ENCODE results near the gene SKI. TPM values are rescaled to one million over a fixed set of nuclear protein-coding genes. Genes with fewer than 3 reads are reported as not detected.

SKI gene
- total and polyA plus RNA-seq, 2 of the 8 experiments (the other 6 are each of a cell fraction or from before 2014, with no cell fraction given): 8.3 to 87.6 TPM

DNA sequence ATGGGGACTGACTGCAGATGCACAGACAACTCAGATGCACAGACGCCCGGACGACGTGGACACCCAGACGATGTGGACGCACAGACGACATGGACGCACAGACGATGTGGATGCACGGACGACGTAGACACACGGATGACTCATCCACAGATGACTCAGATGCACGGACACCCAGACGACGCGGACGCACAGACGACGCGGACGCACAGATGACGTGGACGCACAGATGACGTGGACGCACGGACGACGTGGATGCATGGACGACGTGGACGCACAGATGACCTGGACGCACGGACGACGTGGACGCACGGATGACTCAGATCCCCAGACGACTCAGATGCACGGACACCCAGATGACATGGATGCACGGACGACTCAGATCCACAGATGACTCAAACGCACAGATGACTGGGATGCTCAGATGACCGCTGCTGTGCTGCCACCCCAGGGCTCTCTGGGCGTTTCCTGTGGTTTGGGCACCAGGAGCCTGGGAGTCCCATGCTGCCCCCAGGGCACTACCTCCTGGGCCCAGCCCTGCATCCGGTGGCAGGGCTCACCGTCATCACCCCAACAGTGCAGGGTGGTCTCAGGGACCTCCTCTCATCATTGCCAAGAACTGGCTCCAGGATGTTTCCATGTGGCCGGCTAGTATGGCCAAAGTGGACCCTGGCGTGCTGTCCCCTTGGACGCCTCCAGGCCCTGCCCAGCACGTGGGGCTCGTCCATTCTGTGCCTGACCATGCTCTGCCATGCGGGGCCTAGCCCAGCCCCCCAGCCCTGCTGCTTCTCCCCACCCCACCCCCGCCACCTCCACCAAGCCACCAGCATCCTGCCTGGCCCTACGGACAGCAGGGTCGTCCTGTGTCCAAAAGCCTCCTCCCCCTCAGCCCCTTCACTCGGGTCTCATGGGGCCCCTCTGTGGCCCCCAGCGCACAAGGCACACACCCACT is 47.5 kb upstream of the SKI start:
- Histone ChIP-seq H2AFZ (ENCODE audit: low read length) (no peak overlapping the region), H3K4ac (replicated peaks; ENCODE audit: insufficient read length, low read depth, low read length) (no peak overlapping the region), H4K8ac (ENCODE audit: extremely low read depth, insufficient read depth, low read length) (peak overlapping the region; percentile 68; the same call in 1 of the 2 replicates), H3K27ac (ENCODE audit: low read depth, low read length) (no peak overlapping the region), H3K9me3 (ENCODE audit: insufficient read depth in 2 of 2, low read depth in 1 of 2, low read length in 1 of 2) (no peaks in the 10 kb centered on the region), H2BK5ac (ENCODE audit: low read depth, low read length) (no peak overlapping the region; the same call in 1 of the 2 replicates), H3K79me2 (ENCODE audit: control insufficient read depth in 1 of 2, insufficient read depth in 2 of 2, low read length in 2 of 2) (no peaks in the 10 kb centered on the region), H3K56ac (replicated peaks; ENCODE audit: insufficient read length, low read depth, low read length) (no peak overlapping the region), H3K23me2 (ENCODE audit: low read depth, low read length) (peaks cover 2% of the 10 kb centered on the region; the same call in 1 of the 2 replicates), H2AK5ac (ENCODE audit: low read depth, low read length) (no peak overlapping the region), H3K23ac (ENCODE audit: insufficient read length) (no peak overlapping the region), H3K4me3 (ENCODE audit: extremely low read depth in 1 of 4, insufficient read depth in 2 of 4, low read depth in 3 of 4, low read length in 4 of 4) (no peak overlapping the region), H2BK20ac (ENCODE audit: low read length) (no peak overlapping the region), H4K5ac (ENCODE audit: insufficient read length, low read depth, low read length) (no peak overlapping the region), H3K4me1 (replicated peaks in 1 of 4; ENCODE audit: control insufficient read depth in 3 of 4, insufficient read depth in 4 of 4, low read length in 3 of 4) (no peaks in the 10 kb centered on the region; a peak in 1 of 7 replicates), H2BK15ac (ENCODE audit: low read length) (no peak overlapping the region), H3K4me2 (ENCODE audit: insufficient read depth in 1 of 2, low read depth in 2 of 2, low read length in 2 of 2) (no peak overlapping the region), H2BK12ac (ENCODE audit: low read depth, low read length) (no peak overlapping the region), H2BK120ac (replicated peaks; ENCODE audit: low read depth, low read length) (no peak overlapping the region), H4K20me1 (replicated peaks in 1 of 2; ENCODE audit: control insufficient read depth in 1 of 2, insufficient read depth in 2 of 2, low read length in 2 of 2) (peaks cover 0 to 8% of the 10 kb centered on the region in 2 experiments), H3K27me3 (replicated peaks in 1 of 4; ENCODE audit: control insufficient read depth in 3 of 4, extremely low read depth in 1 of 4, insufficient read depth in 3 of 4, low read length in 3 of 4) (no peaks in the 10 kb centered on the region), H3K18ac (ENCODE audit: extremely low read depth, low read length) (no peak overlapping the region), H3K14ac (ENCODE audit: insufficient read length) (no peak overlapping the region), H3K79me1 (ENCODE audit: low read depth, low read length) (no peaks in the 10 kb centered on the region), H4K91ac (replicated peaks; ENCODE audit: insufficient read length, low read length) (no peak overlapping the region), H3K36me3 (ENCODE audit: control insufficient read depth in 2 of 4, insufficient read depth in 4 of 4, low read length in 3 of 4) (peaks cover 0 to 14% (median 7%) of the 10 kb centered on the region in 4 experiments; a peak in 5 of 8 replicates), H3K9ac (replicated peaks in 1 of 4; ENCODE audit: extremely low read depth in 1 of 4, low read depth in 3 of 4, low read length in 3 of 4) (no peak overlapping the region)
- TF ChIP-seq SIX5 (IDR thresholded peaks at IDR 0.05; ENCODE audit: low read depth, low read length) (no peak), RNF2 (IDR thresholded peaks at IDR 0.05; ENCODE audit: borderline replicate concordance, low read depth, low read length, missing control alignments, poor library complexity, severe bottlenecking) (no peak)
- WGBS, 2 experiments (ENCODE audit: extremely low coverage in 1 of 2, insufficient coverage in 1 of 2, insufficient read length in 1 of 2, insufficient replicate concordance in 2 of 2, low coverage in 1 of 2, low lambda C conversion rate in 2 of 2, missing lambda C conversion rate in 1 of 2): 96% methylated on average over 52 of the region's 58 CpGs; no CpG with 5 or more reads in 1 of the 2 experiments
- FAIRE-seq (no peak), DNase-seq (ENCODE audit: low read depth in 1 of 2, low spot score in 2 of 2) (no peak)
- POLR2A ChIA-PET (ENCODE audit: partially characterized antibody): interaction anchor here (1.1 kb wide), 1 partner anchor 7 kb away, joined by 3 read pairs; no protein-coding TSS in a partner anchor
- CTCF ChIA-PET (ENCODE audit: partially characterized antibody): interaction anchor here (0.8 to 1.0 kb wide), 2 partner anchors 8 to 177 kb away, joined by 3 read pairs; no protein-coding TSS in a partner anchor

Data from H1 (cell line).